ENCODE measurements around the gene NKX1-1.

- TF ChIP-seq CTCF (IDR thresholded peaks at IDR 0.05): no peak
- TF ChIP-seq POLR2A (IDR thresholded peaks at IDR 0.05; ENCODE audit: low read length): no peak
- TF ChIP-seq JUN (IDR thresholded peaks at IDR 0.05): no peak
- TF ChIP-seq NFE2L2 (conservative IDR thresholded peaks at IDR 0.05; ENCODE audit: low read length): no peak
- TF ChIP-seq POLR2AphosphoS2 (conservative IDR thresholded peaks at IDR 0.05; ENCODE audit: low read length): no peak
- TF ChIP-seq MYC (IDR thresholded peaks at IDR 0.05; ENCODE audit: borderline replicate concordance, low read length): no peak
Observed at GRCh38 chr4:1377606-1378261, 28.5 kb downstream of the NKX1-1 start.
